NCI-H2196 treated with DMSO at 0.1 percent for 48 hours (cell line): ENCODE measurements around the gene NOL9.
A peak's percentile ranks its signal among the peaks of the same experiment; 100 is the strongest.
"Not testable (repeated sequence)": the region's sequence is repeated elsewhere in the genome, so short reads cannot be mapped to it uniquely, and the experiment has no call there.

Experiments
- DNase-seq: peaks from one replicate; lab custom pipeline; 2025; ENCODE audit not compliant: unreplicated experiment; lab: John Stamatoyannopoulos, UW

NOL9 gene

GRCh38 chr1:6554031-6554906, at the start of gene NOL9:
TSS of gene NOL9 (minus strand) at chr1:6554513. CDS start at chr1:6554502, 11 bp downstream.
- DNase-seq = peak; percentile 88

- no peak for DNase-seq
These were observed 49.1 kb upstream of the NOL9 start for GRCh38 chr1:6603238-6603914.

- DNase-seq = peak; percentile 80
These were observed 48.4 kb upstream of the NOL9 start, which contains the start of gene KLHL21 for GRCh38 chr1:6602669-6603237. TSS of gene KLHL21 (minus strand) at chr1:6602869. CDS start at chr1:6602817, 52 bp downstream.

- no peak for DNase-seq
These were observed 47.8 kb upstream of the NOL9 start for GRCh38 chr1:6601923-6602668.

GRCh38 chr1:6601049-6601922, 47.0 kb upstream of the NOL9 start:
- DNase-seq = no peak

- no peak for DNase-seq
These were observed 46.2 kb upstream of the NOL9 start for GRCh38 chr1:6600410-6601048.

GRCh38 chr1:6599991-6600390, 45.7 kb upstream of the NOL9 start:
- not testable (repeated sequence) for DNase-seq

- no peak for DNase-seq
These were observed 45.0 kb upstream of the NOL9 start for GRCh38 chr1:6599141-6599975.

- no peak for DNase-seq
These were observed 43.4 kb upstream of the NOL9 start for GRCh38 chr1:6597777-6598131.

- DNase-seq = no peak
These were observed 42.8 kb upstream of the NOL9 start for GRCh38 chr1:6596886-6597776.

GRCh38 chr1:6596351-6596750, 42.0 kb upstream of the NOL9 start:
- DNase-seq = no peak

- no peak for DNase-seq
These were observed 40.8 kb upstream of the NOL9 start for GRCh38 chr1:6594977-6595740.

GRCh38 chr1:6593810-6594209, 39.5 kb upstream of the NOL9 start:
- no peak for DNase-seq

GRCh38 chr1:6592865-6593593, 38.7 kb upstream of the NOL9 start:
- no peak for DNase-seq

GRCh38 chr1:6592441-6592840, 38.1 kb upstream of the NOL9 start:
- no peak for DNase-seq

- no peak for DNase-seq
These were observed 37.3 kb upstream of the NOL9 start for GRCh38 chr1:6591644-6592043.

GRCh38 chr1:6591222-6591621, 36.9 kb upstream of the NOL9 start:
- DNase-seq = no peak
